Calu3 (cell line): ENCODE data around the gene MRPL40. TPM values are rescaled to one million over a fixed set of nuclear protein-coding genes. Genes with fewer than 3 reads are reported as not detected.
A peak's percentile ranks its signal among the peaks of the same experiment; 100 is the strongest.
"Not testable (repeated sequence)": the region's sequence is repeated elsewhere in the genome, so short reads cannot be mapped to it uniquely, and the experiment has no call there.

Experiments
- BruUV-seq: library from RNA; stranded (reverse); fragments of 400-500 nt; replicated peaks from 2 replicates; lab custom pipeline; 2021; lab: Mats Ljungman, UMichigan
- CTCF ChIA-PET: fragments of 300-600 bp; sonication (Branson Sonifier 250); formaldehyde crosslinking; loops from one replicate; lab custom pipeline; 2022; ENCODE audit warnings: antibody characterized with exemption; lab: Charles Lee
- DNase-seq: peaks from one replicate; pipeline ENCODE4 v3.0.0; 2022
- H3K27ac Mint-ChIP-seq: one replicate; pipeline ENCODE4 v1.8.0; 2022; ENCODE audit warnings: mixed read lengths; ENCODE audit not compliant: unreplicated experiment
- H3K27me3 Mint-ChIP-seq: one replicate; pipeline ENCODE4 v1.8.0; 2022; ENCODE audit warnings: mixed read lengths; ENCODE audit not compliant: unreplicated experiment
- H3K36me3 Mint-ChIP-seq: one replicate; pipeline ENCODE4 v1.8.0; 2022; ENCODE audit warnings: mild to moderate bottlenecking, moderate library complexity, mixed read lengths; ENCODE audit not compliant: insufficient read depth, unreplicated experiment
- H3K4me1 Mint-ChIP-seq: one replicate; pipeline ENCODE4 v1.8.0; 2022; ENCODE audit warnings: mild to moderate bottlenecking, low read depth, mixed read lengths; ENCODE audit not compliant: unreplicated experiment
- H3K4me3 Mint-ChIP-seq: one replicate; pipeline ENCODE4 v1.8.0; 2022; ENCODE audit warnings: mild to moderate bottlenecking, low read depth, moderate library complexity, mixed read lengths; ENCODE audit not compliant: unreplicated experiment
- H3K9me3 Mint-ChIP-seq: one replicate; pipeline ENCODE4 v1.8.0; 2022; ENCODE audit warnings: low read depth, mixed read lengths; ENCODE audit not compliant: unreplicated experiment
- intact Hi-C: fragments of 100-400 bp; cut with micrococcal nuclease; formaldehyde crosslinking; loops from one replicate; pipeline ENCODE4 v1.10.0; 2022; ENCODE audit not compliant: unreplicated experiment
- total RNA-seq: library from RNA; stranded (reverse); gene quantifications from 2 replicates; pipeline ENCODE4 v1.2.3, GENCODE V29; 2022
- TF ChIP-seq, protein P1 (sequence below): fragments of 200-600 bp; IDR thresholded peaks from one replicate; pipeline ENCODE4 v1.8.0; 2022; ENCODE audit warnings: antibody characterized with exemption; ENCODE audit not compliant: unreplicated experiment

Gene MRPL40
- total RNA-seq, 1 experiment from 2014 or later: 38.6 TPM

DNA sequence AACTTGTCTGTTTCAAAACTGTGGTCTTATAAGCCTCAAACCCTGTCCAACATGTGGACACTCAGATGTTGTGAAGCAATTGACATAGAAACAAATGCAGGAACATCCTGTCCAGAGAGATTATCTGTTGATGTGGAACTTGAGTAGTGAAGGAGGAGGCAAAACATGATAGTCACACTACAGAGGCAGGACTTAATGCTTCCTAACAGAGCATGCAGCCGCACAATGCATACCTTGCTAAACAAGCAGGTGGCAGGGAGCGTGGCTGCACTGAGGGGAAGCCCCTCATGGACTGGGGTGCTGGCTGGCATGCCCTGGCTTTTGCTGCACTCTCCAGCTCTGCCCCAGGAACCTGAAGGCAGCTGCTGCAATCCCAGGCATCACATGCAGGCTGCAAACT is 9.8 kb downstream of the MRPL40 start:
- intact Hi-C loops: no loop called here
- Mint-ChIP-seq H3K27me3 (no peaks in the 10 kb centered on the region), H3K4me3 (no peak overlapping the region), H3K27ac (no peak overlapping the region), H3K4me1 (peaks cover 13% of the 10 kb centered on the region), H3K9me3 (no peaks in the 10 kb centered on the region), H3K36me3 (peaks cover 14% of the 10 kb centered on the region)
- CTCF ChIA-PET: no interaction called here
- BruUV-seq: no TSS peak
- TF ChIP-seq, protein P1, sequence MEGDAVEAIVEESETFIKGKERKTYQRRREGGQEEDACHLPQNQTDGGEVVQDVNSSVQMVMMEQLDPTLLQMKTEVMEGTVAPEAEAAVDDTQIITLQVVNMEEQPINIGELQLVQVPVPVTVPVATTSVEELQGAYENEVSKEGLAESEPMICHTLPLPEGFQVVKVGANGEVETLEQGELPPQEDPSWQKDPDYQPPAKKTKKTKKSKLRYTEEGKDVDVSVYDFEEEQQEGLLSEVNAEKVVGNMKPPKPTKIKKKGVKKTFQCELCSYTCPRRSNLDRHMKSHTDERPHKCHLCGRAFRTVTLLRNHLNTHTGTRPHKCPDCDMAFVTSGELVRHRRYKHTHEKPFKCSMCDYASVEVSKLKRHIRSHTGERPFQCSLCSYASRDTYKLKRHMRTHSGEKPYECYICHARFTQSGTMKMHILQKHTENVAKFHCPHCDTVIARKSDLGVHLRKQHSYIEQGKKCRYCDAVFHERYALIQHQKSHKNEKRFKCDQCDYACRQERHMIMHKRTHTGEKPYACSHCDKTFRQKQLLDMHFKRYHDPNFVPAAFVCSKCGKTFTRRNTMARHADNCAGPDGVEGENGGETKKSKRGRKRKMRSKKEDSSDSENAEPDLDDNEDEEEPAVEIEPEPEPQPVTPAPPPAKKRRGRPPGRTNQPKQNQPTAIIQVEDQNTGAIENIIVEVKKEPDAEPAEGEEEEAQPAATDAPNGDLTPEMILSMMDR: no peak
- DNase-seq: no peak

DNA sequence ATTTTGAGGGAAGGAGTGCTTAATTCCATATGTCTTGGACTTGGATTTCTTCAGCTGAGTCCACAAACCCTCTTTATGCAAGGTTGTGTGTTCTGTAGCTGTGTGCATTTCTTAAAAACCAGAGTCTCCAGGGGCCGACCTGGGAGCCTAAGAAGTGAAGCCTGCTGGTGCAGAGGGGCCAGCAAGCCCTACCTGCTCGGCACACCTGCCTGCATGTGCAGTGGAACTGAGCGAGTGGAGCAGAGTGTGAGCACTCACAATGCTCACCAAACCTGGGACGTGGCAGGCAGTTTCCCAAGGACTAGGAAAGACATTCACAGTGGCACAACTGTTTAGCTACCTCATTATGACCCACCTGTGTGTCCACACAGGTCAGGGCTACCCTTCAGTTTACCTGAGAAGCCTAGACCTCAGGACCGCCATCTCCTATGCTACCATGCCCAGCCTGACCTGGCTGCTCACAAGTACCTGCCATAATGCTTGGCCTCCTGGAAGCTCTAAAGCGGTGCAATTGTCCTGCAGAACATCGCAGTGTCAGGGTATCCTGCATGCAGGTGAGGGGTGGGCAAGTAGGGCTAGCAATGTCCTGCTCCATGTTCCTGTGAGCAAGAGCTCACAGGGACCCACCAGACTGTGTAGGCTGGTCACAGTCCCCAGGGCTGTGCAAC is 11.3 kb downstream of the MRPL40 start:
- TF ChIP-seq, protein P1: no peak
- Mint-ChIP-seq H3K27ac (no peak overlapping the region), H3K27me3 (no peaks in the 10 kb centered on the region), H3K9me3 (no peaks in the 10 kb centered on the region), H3K4me3 (no peak overlapping the region), H3K4me1 (peaks cover 14% of the 10 kb centered on the region), H3K36me3 (peaks cover 29% of the 10 kb centered on the region)
- DNase-seq: no peak
- intact Hi-C loops: no loop called here
- CTCF ChIA-PET: no interaction called here
- no TSS peak for BruUV-seq

DNA sequence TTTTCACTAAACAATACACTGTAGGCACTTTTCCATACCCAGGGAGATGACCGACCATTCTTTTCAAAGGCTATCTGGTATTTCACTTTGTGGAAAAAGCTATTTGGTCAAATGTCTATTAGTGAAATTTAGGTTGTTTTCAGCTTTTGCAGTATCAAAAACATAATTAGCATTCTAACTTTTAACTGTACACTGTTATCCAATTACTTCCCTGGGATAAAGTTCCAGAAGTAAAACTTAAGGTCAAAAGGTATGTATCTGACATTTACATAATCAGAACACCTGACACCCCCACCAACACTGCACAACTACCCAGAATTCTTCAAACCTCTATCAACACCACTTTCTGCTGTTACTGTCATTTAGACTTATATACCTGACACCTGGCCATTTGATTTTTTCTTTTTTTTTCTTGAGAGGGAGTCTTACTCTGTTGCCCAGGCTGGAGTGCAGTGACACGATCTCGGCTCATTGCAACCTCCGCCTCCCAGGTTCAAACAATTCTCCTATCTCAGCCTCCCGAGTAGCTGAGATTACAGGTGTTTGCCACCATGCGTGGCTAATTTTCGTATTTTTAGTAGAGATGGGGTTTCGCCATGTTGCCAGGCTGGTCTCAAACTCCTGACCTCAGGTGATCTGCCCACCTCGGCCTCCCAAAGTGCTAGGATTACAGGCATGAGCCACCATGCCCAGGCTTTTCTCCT is 13.1 kb downstream of the MRPL40 start:
- BruUV-seq, H3K4me3 Mint-ChIP-seq, H3K27me3 Mint-ChIP-seq, DNase-seq, intact Hi-C loops, H3K27ac Mint-ChIP-seq, H3K9me3 Mint-ChIP-seq, CTCF ChIA-PET: not testable (repeated sequence)
- Mint-ChIP-seq H3K36me3 (peaks cover 23% of the 10 kb centered on the region), H3K4me1 (peaks cover 14% of the 10 kb centered on the region)

DNA sequence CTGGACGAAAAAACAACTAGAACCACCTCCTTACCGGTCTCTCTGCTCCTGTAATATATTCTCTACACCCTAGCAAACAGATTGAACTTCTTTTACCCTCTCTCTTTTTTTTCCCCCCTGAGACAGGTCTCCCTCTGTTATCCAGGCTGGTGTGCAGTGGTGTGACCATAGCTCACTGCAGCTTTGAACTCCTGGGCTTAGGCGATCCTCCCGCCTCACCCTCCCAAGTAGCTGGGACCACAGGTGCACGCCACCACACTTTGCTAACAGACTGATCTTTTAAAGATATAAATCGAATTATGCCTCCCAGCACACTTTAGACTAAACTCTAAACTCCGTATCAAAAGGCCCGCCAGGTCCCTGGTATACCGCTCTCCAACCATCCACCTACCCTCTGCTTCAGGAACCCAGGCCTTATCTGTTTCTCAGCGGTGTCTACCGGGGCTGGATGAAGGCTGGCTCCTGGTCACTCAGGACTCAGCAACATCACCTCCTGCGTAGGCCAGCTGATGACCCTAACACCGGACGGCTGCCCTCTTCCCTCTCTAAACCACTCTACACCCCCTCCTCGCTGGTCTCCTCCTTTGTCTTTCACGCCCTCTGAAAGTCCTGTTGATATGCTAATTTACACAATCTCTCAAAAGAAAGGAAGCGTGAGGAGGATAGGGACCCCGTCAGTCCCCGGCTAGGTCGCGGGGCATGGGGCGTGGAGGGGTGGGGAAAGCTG is 14.4 kb downstream of the MRPL40 start:
- BruUV-seq: no TSS peak
- TF ChIP-seq, protein P1: no peak
- CTCF ChIA-PET: interaction anchor here (1.0 kb wide), 1 partner anchor 268 kb away, joined by 5 read pairs; the partner anchor contains the start of gene SLC25A1
- Mint-ChIP-seq H3K27me3 (no peaks in the 10 kb centered on the region), H3K27ac (peak overlapping the region; percentile 58), H3K4me3 (peak overlapping the region; percentile 84), H3K4me1 (peaks cover 14% of the 10 kb centered on the region), H3K9me3 (no peaks in the 10 kb centered on the region), H3K36me3 (peaks cover 33% of the 10 kb centered on the region)
- intact Hi-C loops: no loop called here
- DNase-seq: no peak
